Hepatocyte (in vitro differentiated cells): Measurements from ENCODE around the gene EPS8L3. TPM values are rescaled to one million over a fixed set of nuclear protein-coding genes. Genes with fewer than 3 reads are reported as not detected.

ENCODE experiments used
- DNase-seq: peaks from one replicate; pipeline ENCODE4 v3.0.0-alpha.2; 2016; ENCODE audit warnings: low spot score
- H2AFZ ChIP-seq: fragments of 200-600 bp; sonication (generic); 2 replicates; pipeline ENCODE4 v1.6.0; 2016; ENCODE audit warnings: antibody characterized with exemption, mild to moderate bottlenecking
- H3K27ac ChIP-seq: fragments of 200-600 bp; sonication (generic); 2 replicates; pipeline ENCODE4 v1.5.1; 2016; ENCODE audit warnings: mild to moderate bottlenecking
- H3K27me3 ChIP-seq: fragments of 200-600 bp; sonication (generic); 2 replicates; pipeline ENCODE4 v1.6.1; 2016
- H3K36me3 ChIP-seq: fragments of 200-600 bp; sonication (generic); replicated peaks from 2 replicates; pipeline ENCODE4 v1.5.1; 2016; ENCODE audit warnings: low read depth; ENCODE audit not compliant: insufficient read depth
- H3K4me1 ChIP-seq: fragments of 200-600 bp; sonication (generic); 2 replicates; pipeline ENCODE4 v1.5.1; 2016; ENCODE audit warnings: mild to moderate bottlenecking, moderate library complexity; ENCODE audit not compliant: insufficient read depth
- H3K4me2 ChIP-seq: fragments of 200-600 bp; sonication (generic); 2 replicates; pipeline ENCODE4 v1.6.0; 2016
- H3K4me3 ChIP-seq: fragments of 200-600 bp; sonication (generic); 2 replicates; pipeline ENCODE4 v1.5.1; 2016; ENCODE audit warnings: mild to moderate bottlenecking
- H3K79me2 ChIP-seq: fragments of 200-600 bp; sonication (generic); 2 replicates; pipeline ENCODE4 v1.6.0; 2017; ENCODE audit warnings: mild to moderate bottlenecking
- H3K9me2 ChIP-seq: fragments of 200-600 bp; sonication (generic); replicated peaks from 2 replicates; pipeline ENCODE4 v1.6.0; 2017; ENCODE audit warnings: mild to moderate bottlenecking; ENCODE audit not compliant: insufficient read depth
- H3K9me3 ChIP-seq: fragments of 200-600 bp; sonication (generic); 2 replicates; pipeline ENCODE4 v1.5.1; 2016; ENCODE audit warnings: low read depth, mild to moderate bottlenecking
- H4K20me1 ChIP-seq: fragments of 200-600 bp; sonication (generic); 2 replicates; pipeline ENCODE4 v1.6.0; 2016; ENCODE audit warnings: mild to moderate bottlenecking; ENCODE audit not compliant: insufficient read depth, poor library complexity, severe bottlenecking
- EZH2 ChIP-seq: fragments of 200-600 bp; sonication (generic); IDR thresholded peaks from 2 replicates; pipeline ENCODE4 v1.6.1; 2016; ENCODE audit warnings: antibody characterized with exemption, mild to moderate bottlenecking, borderline replicate concordance
- EZH2phosphoT487 ChIP-seq: fragments of 200-600 bp; sonication (generic); IDR thresholded peaks from one replicate; pipeline ENCODE4 v1.6.1; 2018; ENCODE audit warnings: antibody characterized with exemption, mild to moderate bottlenecking, low read depth, moderate library complexity; ENCODE audit not compliant: unreplicated experiment, severe bottlenecking
- WGBS: methylation state at CpG from one replicate; pipeline ENCODE4 v1.1.6; 2016; ENCODE audit warnings: low lambda C conversion rate; ENCODE audit errors: missing lambda C conversion rate; 5-methylcytosine and 5-hydroxymethylcytosine counted together
- polyA plus RNA-seq: library from polyadenylated mRNA; unstranded; fragments of >200 nt; fragmentation: Nextera tagmentation; extraction: Ambion mirVana; gene quantifications from 2 replicates; pipeline ENCODE4 v1.2.1, GENCODE V29; 2016
- total RNA-seq: library from RNA; depleted of rRNA; stranded (reverse); fragments of >200 nt; gene quantifications from 2 replicates; pipeline ENCODE4 v1.2.3, GENCODE V29; 2014
- TF ChIP-seq, protein P1 (sequence below): fragments of 200-600 bp; sonication (generic); IDR thresholded peaks from 2 replicates; pipeline ENCODE4 v1.5.1; 2016; ENCODE audit warnings: antibody characterized with exemption, mild to moderate bottlenecking; ENCODE audit not compliant: poor library complexity

The EPS8L3 gene
- total and polyA plus RNA-seq, 2 experiments from 2014 or later: 48.1 to 97.3 TPM

DNA sequence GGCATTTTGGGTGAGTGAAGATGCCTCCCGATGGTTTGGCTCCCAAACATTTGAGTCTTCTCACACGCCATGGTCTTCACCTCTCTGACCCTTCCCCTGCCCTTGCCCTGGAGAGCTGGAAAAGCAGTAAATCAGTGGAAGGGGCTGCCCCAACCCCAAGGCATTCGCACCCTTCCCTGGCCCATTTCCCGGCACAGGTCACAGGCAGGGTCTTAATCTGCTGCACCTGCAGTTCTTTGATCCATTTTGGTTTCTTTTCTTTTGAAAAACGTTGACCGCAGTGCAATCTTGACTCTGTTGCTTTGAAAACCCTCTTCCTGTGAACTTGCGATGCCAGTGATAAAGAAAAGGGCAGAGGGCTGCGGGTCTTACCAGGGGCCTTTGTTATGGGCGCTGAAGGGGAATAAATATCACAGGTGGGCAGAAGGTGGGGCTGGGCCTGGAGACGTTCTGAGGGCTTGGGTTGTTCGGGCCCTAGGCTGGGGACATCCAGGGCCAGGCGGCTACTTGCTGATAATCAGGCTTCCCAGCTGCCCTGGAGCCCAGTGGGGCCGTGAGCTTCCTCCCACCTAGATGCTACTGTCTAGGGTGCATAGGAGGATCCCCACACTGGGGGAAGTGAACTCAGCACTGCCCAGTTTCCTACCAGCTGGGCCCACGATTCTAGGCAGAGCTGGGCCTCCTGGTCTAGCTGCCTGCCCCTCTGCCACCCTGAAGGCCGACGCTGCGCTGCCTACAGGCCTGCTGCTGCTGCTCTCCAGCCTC lies 38.6 kb upstream of the EPS8L3 start:
- no peak overlapping the region for H3K27ac ChIP-seq

DNA sequence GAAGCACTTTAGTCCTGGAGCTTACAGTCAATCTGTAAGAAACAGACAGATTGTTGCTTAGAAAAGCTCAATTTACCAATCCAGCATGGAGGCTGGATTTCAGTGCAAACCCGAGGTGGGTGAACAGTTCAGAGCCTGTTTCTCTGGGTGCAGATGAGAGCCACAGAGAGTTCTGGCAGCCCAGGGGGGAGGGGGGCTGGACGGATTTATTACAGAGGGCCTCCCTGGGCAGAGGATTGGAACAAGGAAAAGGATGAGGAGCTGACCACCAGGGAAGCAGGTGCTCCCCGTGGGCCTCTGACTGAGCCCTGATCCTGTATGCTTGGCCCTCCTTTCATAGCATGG lies 38.0 kb upstream of the EPS8L3 start:
- H3K4me2 ChIP-seq: no peak overlapping the region
- no peaks in the 10 kb centered on the region for H3K36me3 ChIP-seq
- TF ChIP-seq, protein P1, sequence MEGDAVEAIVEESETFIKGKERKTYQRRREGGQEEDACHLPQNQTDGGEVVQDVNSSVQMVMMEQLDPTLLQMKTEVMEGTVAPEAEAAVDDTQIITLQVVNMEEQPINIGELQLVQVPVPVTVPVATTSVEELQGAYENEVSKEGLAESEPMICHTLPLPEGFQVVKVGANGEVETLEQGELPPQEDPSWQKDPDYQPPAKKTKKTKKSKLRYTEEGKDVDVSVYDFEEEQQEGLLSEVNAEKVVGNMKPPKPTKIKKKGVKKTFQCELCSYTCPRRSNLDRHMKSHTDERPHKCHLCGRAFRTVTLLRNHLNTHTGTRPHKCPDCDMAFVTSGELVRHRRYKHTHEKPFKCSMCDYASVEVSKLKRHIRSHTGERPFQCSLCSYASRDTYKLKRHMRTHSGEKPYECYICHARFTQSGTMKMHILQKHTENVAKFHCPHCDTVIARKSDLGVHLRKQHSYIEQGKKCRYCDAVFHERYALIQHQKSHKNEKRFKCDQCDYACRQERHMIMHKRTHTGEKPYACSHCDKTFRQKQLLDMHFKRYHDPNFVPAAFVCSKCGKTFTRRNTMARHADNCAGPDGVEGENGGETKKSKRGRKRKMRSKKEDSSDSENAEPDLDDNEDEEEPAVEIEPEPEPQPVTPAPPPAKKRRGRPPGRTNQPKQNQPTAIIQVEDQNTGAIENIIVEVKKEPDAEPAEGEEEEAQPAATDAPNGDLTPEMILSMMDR: no peak
- TF ChIP-seq EZH2: no peak
- no peak for TF ChIP-seq EZH2phosphoT487
- H3K79me2 ChIP-seq: no peaks in the 10 kb centered on the region
- no peak overlapping the region for H3K27ac ChIP-seq
- H2AFZ ChIP-seq: no peak overlapping the region
- no peaks in the 10 kb centered on the region for H3K9me2 ChIP-seq
- H3K9me3 ChIP-seq: no peaks in the 10 kb centered on the region
- no peaks in the 10 kb centered on the region for H4K20me1 ChIP-seq
- H3K4me3 ChIP-seq: no peak overlapping the region
- WGBS: 65% methylated on average over 3 of the region's 3 CpGs
- H3K4me1 ChIP-seq: no peaks in the 10 kb centered on the region
- DNase-seq: no peak
- H3K27me3 ChIP-seq: no peaks in the 10 kb centered on the region

More for the DNA sequence above, 38.6 kb upstream of the EPS8L3 start:
- Histone ChIP-seq H3K27me3 (no peaks in the 10 kb centered on the region), H3K79me2 (no peaks in the 10 kb centered on the region), H3K9me3 (no peaks in the 10 kb centered on the region), H3K4me1 (no peaks in the 10 kb centered on the region), H3K4me3 (no peak overlapping the region), H3K36me3 (no peaks in the 10 kb centered on the region), H3K4me2 (no peak overlapping the region), H3K9me2 (no peaks in the 10 kb centered on the region), H4K20me1 (no peaks in the 10 kb centered on the region), H2AFZ (no peak overlapping the region)
- no peak for TF ChIP-seq EZH2phosphoT487
- no peak for TF ChIP-seq EZH2
- TF ChIP-seq, protein P1: no peak
- no peak for DNase-seq
- 92% methylated on average over 17 of the region's 17 CpGs for WGBS

DNA sequence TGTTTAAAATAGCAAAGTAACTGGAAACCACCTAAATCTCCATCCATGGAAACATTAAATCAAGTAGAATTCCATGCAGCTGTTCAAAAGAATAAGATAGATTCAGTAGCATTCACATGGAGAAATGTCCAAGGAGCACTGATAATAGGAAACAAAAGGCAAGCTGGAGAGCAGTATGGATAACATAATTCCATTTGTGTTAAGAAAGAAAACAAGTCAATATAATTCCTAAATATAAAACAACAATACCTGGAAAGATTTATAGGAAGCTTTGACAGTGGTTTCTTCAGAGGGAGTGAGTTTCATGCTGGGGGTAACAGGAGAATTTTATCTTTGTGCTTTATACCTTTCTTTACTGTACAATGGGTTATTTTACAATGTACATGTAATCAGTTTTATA lies 36.6 kb upstream of the EPS8L3 start:
- no peaks in the 10 kb centered on the region for H3K36me3 ChIP-seq
- TF ChIP-seq EZH2 (no peak), EZH2phosphoT487 (no peak)
- TF ChIP-seq, protein P1: no peak
- H3K79me2 ChIP-seq: no peaks in the 10 kb centered on the region
- H3K4me1 ChIP-seq: no peaks in the 10 kb centered on the region
- no peak for DNase-seq
- no peaks in the 10 kb centered on the region for H4K20me1 ChIP-seq
- H3K27ac ChIP-seq: no peak overlapping the region
- H3K9me2 ChIP-seq: no peaks in the 10 kb centered on the region
- H3K4me3 ChIP-seq: no peak overlapping the region
- H3K9me3 ChIP-seq: no peaks in the 10 kb centered on the region
- H3K27me3 ChIP-seq: no peaks in the 10 kb centered on the region
- H3K4me2 ChIP-seq: no peak overlapping the region
- no peak overlapping the region for H2AFZ ChIP-seq
